WTC11 (cell line): Measurements from ENCODE around the gene RIMKLB. TPM values are rescaled to one million over a fixed set of nuclear protein-coding genes. Genes with fewer than 3 reads are reported as not detected.

Source experiments
- ATAC-seq: fragments of 200-7000 bp; cut with Tn5 transposase; 2 replicates; pipeline ENCODE4 v1.10.0; 2021; ENCODE audit warnings: mild to moderate bottlenecking, moderate library complexity
- CTCF ChIA-PET: fragments of 300-600 bp; sonication (Branson Sonifier 250); formaldehyde crosslinking; loops from one replicate; lab custom pipeline; 2021; ENCODE audit warnings: antibody characterized with exemption; lab: Charles Lee
- POLR2A ChIA-PET: fragments of 350-600 bp; sonication (Branson Sonifier 250); formaldehyde crosslinking; loops from one replicate; lab custom pipeline; 2021; ENCODE audit warnings: antibody characterized with exemption; lab: Charles Lee
- DNase-seq: peaks from one replicate; pipeline ENCODE4 v3.0.0; 2021; ENCODE audit warnings: low spot score
- H3K27ac Mint-ChIP-seq: 2 replicates; pipeline ENCODE4 v1.8.0; 2021; ENCODE audit warnings: mixed read lengths
- H3K27me3 Mint-ChIP-seq: 2 replicates; pipeline ENCODE4 v1.8.0; 2021; ENCODE audit warnings: low read depth, mild to moderate bottlenecking, moderate library complexity, mixed read lengths
- H3K36me3 Mint-ChIP-seq: 2 replicates; pipeline ENCODE4 v1.8.0; 2021; ENCODE audit warnings: mixed read lengths
- H3K4me1 Mint-ChIP-seq: 2 replicates; pipeline ENCODE4 v1.8.0; 2022; ENCODE audit warnings: mixed read lengths
- H3K4me3 Mint-ChIP-seq: 2 replicates; pipeline ENCODE4 v1.8.0; 2021; ENCODE audit warnings: mild to moderate bottlenecking, moderate library complexity, mixed read lengths
- H3K9me3 Mint-ChIP-seq: 2 replicates; pipeline ENCODE4 v1.8.0; 2021; ENCODE audit warnings: mixed read lengths
- ARID4B ChIP-seq: sonication (generic); formaldehyde crosslinking; IDR thresholded peaks from 2 replicates; pipeline ENCODE4 v1.8.0; 2023; ENCODE audit warnings: missing genetic modification reagents, mild to moderate bottlenecking, borderline replicate concordance
- ATF3 ChIP-seq: sonication (generic); formaldehyde crosslinking; conservative IDR thresholded peaks from 2 replicates; pipeline ENCODE4 v1.8.1; 2022; ENCODE audit warnings: mild to moderate bottlenecking, missing genetic modification reagents
- E2F1 ChIP-seq: sonication (generic); formaldehyde crosslinking; IDR thresholded peaks from 2 replicates; pipeline ENCODE4 v1.8.0; 2022; ENCODE audit warnings: mild to moderate bottlenecking, missing genetic modification reagents
- HMGXB4 ChIP-seq: sonication (generic); formaldehyde crosslinking; IDR thresholded peaks from 2 replicates; pipeline ENCODE4 v1.8.1; 2023; ENCODE audit warnings: mild to moderate bottlenecking, moderate library complexity, missing genetic modification reagents
- IRF1 ChIP-seq: sonication (generic); formaldehyde crosslinking; IDR thresholded peaks from 2 replicates; pipeline ENCODE4 v1.8.0; 2023; ENCODE audit warnings: missing genetic modification reagents
- JAZF1 ChIP-seq: fragments of 250-450 bp; sonication (Bioruptor Pico); IDR thresholded peaks from 2 replicates; pipeline ENCODE4 v1.9.0; 2021; ENCODE audit warnings: moderate library complexity, mild to moderate bottlenecking, inconsistent platforms
- NFATC4 ChIP-seq: fragments of 250-450 bp; sonication (Bioruptor Pico); IDR thresholded peaks from 2 replicates; pipeline ENCODE4 v1.9.0; 2021; ENCODE audit warnings: mild to moderate bottlenecking
- PRDM15 ChIP-seq: sonication (generic); formaldehyde crosslinking; IDR thresholded peaks from 2 replicates; pipeline ENCODE4 v1.8.0; 2022; ENCODE audit warnings: missing genetic modification reagents
- SOX15 ChIP-seq: fragments of 250-450 bp; sonication (Bioruptor Pico); IDR thresholded peaks from 2 replicates; pipeline ENCODE4 v1.9.0; 2021; ENCODE audit warnings: mild to moderate bottlenecking
- SP1 ChIP-seq: sonication (generic); formaldehyde crosslinking; conservative IDR thresholded peaks from 2 replicates; pipeline ENCODE4 v1.8.1; 2022; ENCODE audit warnings: missing genetic modification reagents
- TEAD4 ChIP-seq: sonication (generic); formaldehyde crosslinking; IDR thresholded peaks from 2 replicates; pipeline ENCODE4 v1.8.0; 2022; ENCODE audit warnings: mild to moderate bottlenecking, missing genetic modification reagents
- ZNF232 ChIP-seq: sonication (generic); formaldehyde crosslinking; IDR thresholded peaks from 2 replicates; pipeline ENCODE4 v1.8.0; 2022; ENCODE audit warnings: mild to moderate bottlenecking, missing genetic modification reagents
- ZNF263 ChIP-seq: sonication (generic); formaldehyde crosslinking; IDR thresholded peaks from 2 replicates; pipeline ENCODE4 v1.8.1; 2022; ENCODE audit warnings: low read depth, mild to moderate bottlenecking, moderate library complexity, missing genetic modification reagents
- ZNF317 ChIP-seq: sonication (generic); formaldehyde crosslinking; IDR thresholded peaks from 2 replicates; pipeline ENCODE4 v1.8.1; 2023; ENCODE audit warnings: low read depth, mild to moderate bottlenecking, moderate library complexity, missing genetic modification reagents, borderline replicate concordance
- ZSCAN18 ChIP-seq: fragments of 250-450 bp; sonication (Bioruptor Pico); IDR thresholded peaks from 2 replicates; pipeline ENCODE4 v2.1.2; 2022; ENCODE audit warnings: mild to moderate bottlenecking, moderate library complexity
- total RNA-seq: library from RNA; stranded (reverse); gene quantifications from 3 replicates; pipeline ENCODE4 v1.2.3, GENCODE V29; 2021

RIMKLB gene
- total RNA-seq, 1 experiment from 2014 or later, result 106 TPM

GRCh38 chr12:8828257-8829124 is 130.7 kb downstream of the RIMKLB start (continued):
- TF ChIP-seq PRDM15 (no peak), SOX15 (CRISPR knock-in tag) (no peak)

GRCh38 chr12:8829125-8829518 is 131.3 kb downstream of the RIMKLB start:
- no peaks in the 10 kb centered on the region; the same call in 1 of the 2 replicates for H3K27me3 Mint-ChIP-seq
- peaks cover 20% of the 10 kb centered on the region for H3K9me3 Mint-ChIP-seq
- H3K4me1 Mint-ChIP-seq, result peaks cover 62% of the 10 kb centered on the region
- peaks cover 32% of the 10 kb centered on the region for H3K36me3 Mint-ChIP-seq
- peak overlapping the region; percentile 51 for H3K27ac Mint-ChIP-seq
- POLR2A ChIA-PET, result interaction anchor here (1.5 kb wide), 1 partner anchor 31 kb away, joined by 3 read pairs; no protein-coding TSS in a partner anchor
- no peak for DNase-seq
- no peak for ATAC-seq
- no peak for TF ChIP-seq ZNF263 (CRISPR knock-in tag)
- no peak for TF ChIP-seq ZNF232 (CRISPR knock-in tag)
- no peak for TF ChIP-seq SP1 (CRISPR knock-in tag)
- TF ChIP-seq, all 79 proteins: peak for 0
- CTCF ChIA-PET, result interaction anchor here (0.7 to 2.3 kb wide), 6 partner anchors 10 to 380 kb away, joined by 3 to 10 read pairs (median 3); partner anchors contain the start of gene M6PR
- H3K4me3 Mint-ChIP-seq, result no peak overlapping the region

GRCh38 chr12:8829621-8830020 is 131.8 kb downstream of the RIMKLB start:
- CTCF ChIA-PET, result interaction anchor here (0.7 to 3.2 kb wide), 5 partner anchors 10 to 380 kb away, joined by 3 to 20 read pairs (median 9); no protein-coding TSS in a partner anchor
- H3K9me3 Mint-ChIP-seq, result peaks cover 19% of the 10 kb centered on the region
- peak overlapping the region; percentile 67 for H3K27ac Mint-ChIP-seq
- H3K36me3 Mint-ChIP-seq, result peaks cover 31% of the 10 kb centered on the region
- peaks cover 67% of the 10 kb centered on the region for H3K4me1 Mint-ChIP-seq
- no peak overlapping the region for H3K4me3 Mint-ChIP-seq
- no peak for ATAC-seq
- no peak for DNase-seq
- POLR2A ChIA-PET, result interaction anchor here (1.5 kb wide), 1 partner anchor 31 kb away, joined by 3 read pairs; no protein-coding TSS in a partner anchor
- H3K27me3 Mint-ChIP-seq, result no peaks in the 10 kb centered on the region; the same call in 1 of the 2 replicates
- TF ChIP-seq IRF1 (CRISPR knock-in tag), result no peak
- no peak for TF ChIP-seq E2F1 (CRISPR knock-in tag)
- TF ChIP-seq HMGXB4 (CRISPR knock-in tag), result no peak
- no peak for TF ChIP-seq ZNF317
- no peak for TF ChIP-seq ARID4B (CRISPR knock-in tag)
- TF ChIP-seq NFATC4 (CRISPR knock-in tag), result no peak
- TF ChIP-seq JAZF1, result no peak
- TF ChIP-seq ATF3 (CRISPR knock-in tag), result no peak
- no peak for TF ChIP-seq ZSCAN18
- no peak for TF ChIP-seq TEAD4 (CRISPR knock-in tag)
